H1 (cell line): ENCODE measurements around the gene PGAP3. TPM values are rescaled to one million over a fixed set of nuclear protein-coding genes. Genes with fewer than 3 reads are reported as not detected.

Experiments
- CTCF ChIA-PET: fragments of 300-600 bp; sonication (Branson Sonifier 250); formaldehyde crosslinking; loops from one replicate; lab custom pipeline; 2021; ENCODE audit not compliant: partially characterized antibody; lab: Charles Lee
- POLR2A ChIA-PET: fragments of 300-600 bp; sonication (Branson Sonifier 250); formaldehyde crosslinking; loops from one replicate; lab custom pipeline; 2021; ENCODE audit warnings: inconsistent platforms; ENCODE audit not compliant: partially characterized antibody; lab: Charles Lee
- DNase-seq, 2 experiments: peaks; one replicate each; pipeline versions ENCODE4 v3.0.0 to v3.0.0-alpha.2; 2010 to 2022; ENCODE audit warnings: low spot score in 2 of 2, low read depth in 1 of 2, mixed read lengths in 1 of 2
- FAIRE-seq: peaks from 2 replicates; lab custom pipeline; 2011; peaks lifted over from hg19 to GRCh38; lab: Jason Lieb, UNC
- H2AFZ ChIP-seq: 2 replicates; pipeline ENCODE4 v1.8.1; 2012; ENCODE audit warnings: low read length, inconsistent platforms
- H2AK5ac ChIP-seq: 2 replicates; pipeline ENCODE4 v1.6.1; 2013; ENCODE audit warnings: low read depth, low read length
- H2BK120ac ChIP-seq: replicated peaks from 2 replicates; pipeline ENCODE3; 2013; ENCODE audit warnings: low read depth, low read length, inconsistent platforms
- H2BK12ac ChIP-seq: 2 replicates; pipeline ENCODE4 v1.6.1; 2013; ENCODE audit warnings: low read depth, low read length
- H2BK15ac ChIP-seq: 2 replicates; pipeline ENCODE4 v1.6.1; 2013; ENCODE audit warnings: low read length
- H2BK20ac ChIP-seq: 2 replicates; pipeline ENCODE4 v1.6.1; 2013; ENCODE audit warnings: low read length
- H2BK5ac ChIP-seq: 2 replicates; pipeline ENCODE4 v1.6.1; 2013; ENCODE audit warnings: low read depth, low read length
- H3K14ac ChIP-seq: 2 replicates; pipeline ENCODE4 v1.6.1; 2013; ENCODE audit warnings: inconsistent platforms; ENCODE audit not compliant: insufficient read length
- H3K18ac ChIP-seq: 2 replicates; pipeline ENCODE4 v1.6.1; 2013; ENCODE audit warnings: low read length; ENCODE audit errors: extremely low read depth
- H3K23ac ChIP-seq: 2 replicates; pipeline ENCODE4 v1.6.1; 2013; ENCODE audit warnings: inconsistent platforms; ENCODE audit not compliant: insufficient read length
- H3K23me2 ChIP-seq: 2 replicates; pipeline ENCODE4 v1.6.1; 2013; ENCODE audit warnings: low read depth, low read length
- H3K27ac ChIP-seq: 2 replicates; pipeline ENCODE4 v1.6.1; 2011; ENCODE audit warnings: low read depth, low read length, inconsistent platforms
- H3K27me3 ChIP-seq, 4 experiments: replicated peaks in 1 of 4; 1 replicate in 1 of 4; 2 replicates in 3 of 4; pipeline versions ENCODE4 v1.6.1 to v1.8.1; 2011 to 2013; ENCODE audit warnings: low read length in 3 of 4, mild to moderate bottlenecking in 3 of 4, inconsistent platforms in 2 of 4, mixed read lengths in 2 of 4, moderate library complexity in 1 of 4; ENCODE audit not compliant: control insufficient read depth in 3 of 4, insufficient read depth in 3 of 4; ENCODE audit errors: extremely low read depth in 1 of 4
- H3K36me3 ChIP-seq, 4 experiments: 2 replicates each; pipeline versions ENCODE4 v1.6.1 to v1.8.1; 2011 to 2013; ENCODE audit warnings: mild to moderate bottlenecking in 4 of 4, low read length in 3 of 4, moderate library complexity in 2 of 4, control low read depth in 1 of 4, inconsistent platforms in 1 of 4; ENCODE audit not compliant: insufficient read depth in 4 of 4, control insufficient read depth in 2 of 4
- H3K4ac ChIP-seq: replicated peaks from 2 replicates; pipeline ENCODE3; 2013; ENCODE audit warnings: low read length, low read depth, mixed read lengths, inconsistent platforms; ENCODE audit not compliant: insufficient read length
- H3K4me1 ChIP-seq, 4 experiments: replicated peaks in 1 of 4; 1 replicate in 1 of 4; 2 replicates in 3 of 4; pipeline versions ENCODE4 v1.6.1 to v1.8.1; 2011 to 2013; ENCODE audit warnings: low read length in 3 of 4, inconsistent platforms in 2 of 4, mixed read lengths in 1 of 4; ENCODE audit not compliant: insufficient read depth in 4 of 4, control insufficient read depth in 3 of 4
- H3K4me2 ChIP-seq, 2 experiments: 2 replicates each; pipeline versions ENCODE4 v1.6.1 to v1.8.1; 2011 to 2013; ENCODE audit warnings: low read depth in 2 of 2, low read length in 2 of 2, control low read depth in 1 of 2, inconsistent platforms in 1 of 2, mild to moderate bottlenecking in 1 of 2; ENCODE audit not compliant: insufficient read depth in 1 of 2
- H3K4me3 ChIP-seq, 4 experiments: fragments of 200-600, 300-600 bp in 1 of 4; sonication (generic), shearing (Covaris generic), sonication (Bioruptor Twin) in 1 of 4; 2 replicates each; pipeline versions ENCODE4 v1.5.1 to v1.8.1; 2011 to 2016; ENCODE audit warnings: low read length in 4 of 4, low read depth in 3 of 4, control low read depth in 2 of 4, inconsistent platforms in 2 of 4, mild to moderate bottlenecking in 2 of 4, mixed read lengths in 1 of 4, moderate library complexity in 1 of 4; ENCODE audit not compliant: insufficient read depth in 2 of 4; ENCODE audit errors: extremely low read depth in 1 of 4
- H3K56ac ChIP-seq: replicated peaks from 2 replicates; pipeline ENCODE3; 2013; ENCODE audit warnings: low read depth, mild to moderate bottlenecking, mixed read lengths, low read length, inconsistent platforms; ENCODE audit not compliant: insufficient read length
- H3K79me1 ChIP-seq: 2 replicates; pipeline ENCODE4 v1.6.1; 2013; ENCODE audit warnings: low read depth, low read length, control low read depth
- H3K79me2 ChIP-seq, 2 experiments: 2 replicates each; pipeline versions ENCODE4 v1.6.1 to v1.8.1; 2012 to 2013; ENCODE audit warnings: low read length in 2 of 2, mild to moderate bottlenecking in 2 of 2, inconsistent platforms in 1 of 2; ENCODE audit not compliant: insufficient read depth in 2 of 2, control insufficient read depth in 1 of 2
- H3K9ac ChIP-seq, 4 experiments: replicated peaks in 1 of 4; 1 replicate in 1 of 4; 2 replicates in 3 of 4; pipeline versions ENCODE4 v1.6.1 to v1.8.1; 2011 to 2013; ENCODE audit warnings: low read depth in 3 of 4, low read length in 3 of 4, control low read depth in 2 of 4, mild to moderate bottlenecking in 2 of 4, moderate library complexity in 2 of 4, inconsistent platforms in 1 of 4; ENCODE audit errors: extremely low read depth in 1 of 4
- H3K9me3 ChIP-seq, 2 experiments: 2 replicates each; pipeline versions ENCODE4 v1.6.1 to v1.8.1; 2012 to 2013; ENCODE audit warnings: mild to moderate bottlenecking in 2 of 2, moderate library complexity in 2 of 2, control low read depth in 1 of 2, inconsistent platforms in 1 of 2, low read depth in 1 of 2, low read length in 1 of 2, mixed read lengths in 1 of 2; ENCODE audit not compliant: insufficient read depth in 2 of 2
- H4K20me1 ChIP-seq, 2 experiments: replicated peaks in 1 of 2; 2 replicates each; pipeline versions ENCODE3 to v1.8.1; 2011 to 2013; ENCODE audit warnings: inconsistent platforms in 2 of 2, low read length in 2 of 2, mild to moderate bottlenecking in 1 of 2; ENCODE audit not compliant: insufficient read depth in 2 of 2, control insufficient read depth in 1 of 2
- H4K5ac ChIP-seq: 2 replicates; pipeline ENCODE4 v1.6.1; 2013; ENCODE audit warnings: low read length, low read depth, mixed read lengths, inconsistent platforms; ENCODE audit not compliant: insufficient read length
- H4K8ac ChIP-seq: 2 replicates; pipeline ENCODE4 v1.8.0; 2013; ENCODE audit warnings: mild to moderate bottlenecking, moderate library complexity, low read length, inconsistent platforms; ENCODE audit not compliant: insufficient read depth; ENCODE audit errors: extremely low read depth
- H4K91ac ChIP-seq: replicated peaks from 2 replicates; pipeline ENCODE3; 2013; ENCODE audit warnings: low read length, mixed read lengths, inconsistent platforms; ENCODE audit not compliant: insufficient read length
- CBX8 ChIP-seq: fragments of 300-800, 300-1000 bp; sonication (generic); IDR thresholded peaks from 2 replicates; pipeline ENCODE4 v1.7.1; 2016; ENCODE audit warnings: low read depth, low read length, borderline replicate concordance
- JUN ChIP-seq: IDR thresholded peaks from 2 replicates; pipeline ENCODE4 v1.6.1; 2011; ENCODE audit warnings: low read depth, mild to moderate bottlenecking, improper control_type of control experiment, low read length
- KDM1A ChIP-seq: fragments of 200-600, 300-600 bp; sonication (generic); IDR thresholded peaks from 2 replicates; pipeline ENCODE4 v1.7.1; 2016; ENCODE audit warnings: mild to moderate bottlenecking, low read length, borderline replicate concordance
- WGBS, 2 experiments: shearing (Covaris generic) in 1 of 2; methylation state at CpG; one replicate each; pipeline versions ENCODE4 v1.1.6 to v1.1.7; 2013 to 2015; ENCODE audit warnings: low lambda C conversion rate in 2 of 2, mixed read lengths in 2 of 2, inconsistent platforms in 1 of 2, low coverage in 1 of 2, missing lambda C conversion rate in 1 of 2; ENCODE audit not compliant: insufficient replicate concordance in 2 of 2, insufficient coverage in 1 of 2, insufficient read length in 1 of 2; ENCODE audit errors: extremely low coverage in 1 of 2, missing lambda C conversion rate in 1 of 2; 5-methylcytosine and 5-hydroxymethylcytosine counted together
- polyA plus RNA-seq, 7 experiments: library from polyadenylated mRNA; depleted of rRNA in 3 of 7; stranded (reverse) in 5 of 7; unstranded in 2 of 7; fragments of >200 nt in 5 of 7; fragments of 200-250 nt in 2 of 7; gene quantifications; 1 replicate in 5 of 7; 2 replicates in 1 of 7; 4 replicates in 1 of 7; pipeline versions ENCODE4 v1.2.1 to v1.2.3, GENCODE V29; 2011 to 2013; ENCODE audit warnings: missing spikeins in 2 of 7, mixed read lengths in 2 of 7
- total RNA-seq: library from RNA; stranded (reverse); fragmentation: NEBNext Ultra II Directional; extraction: Animal tissue kit (Norgen Biotek cat#: 25700); gene quantifications from 2 replicates; pipeline ENCODE4 v1.2.1, GENCODE V29; 2021

The PGAP3 gene
- total and polyA plus RNA-seq, 2 of the 8 experiments (the other 6 are each of a cell fraction or from before 2014, with no cell fraction given) = 21.0 to 30.7 TPM

DNA sequence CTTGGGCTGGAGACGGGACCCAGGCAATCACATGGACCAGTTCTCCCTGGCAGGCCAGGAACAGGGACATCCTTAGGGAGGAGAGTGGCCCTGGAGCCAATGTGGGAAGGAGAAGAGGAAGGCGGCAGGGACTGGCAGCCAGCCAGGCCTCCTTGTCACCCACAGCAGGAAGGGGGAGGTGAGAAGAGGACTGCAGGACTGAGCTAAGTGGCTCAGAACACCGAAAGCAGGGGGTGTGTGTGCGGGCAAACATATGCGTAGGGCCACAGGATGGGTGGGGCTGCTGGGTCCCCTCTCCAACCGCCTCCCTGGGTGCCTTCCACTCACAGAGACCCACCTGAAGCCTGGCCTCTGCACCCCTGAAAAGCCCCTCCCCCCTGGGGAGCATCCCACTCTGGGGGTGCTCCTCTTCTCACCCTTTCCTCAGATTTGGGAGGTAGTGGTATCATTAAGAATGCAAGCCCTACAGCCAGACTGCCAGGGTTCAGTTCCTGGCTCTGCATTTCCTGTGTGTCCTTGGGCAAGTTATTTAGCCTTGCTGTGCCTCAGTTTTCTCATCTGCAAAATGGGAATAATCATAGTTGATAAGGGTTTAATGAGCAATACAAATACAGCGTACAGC is 11.5 kb downstream of the PGAP3 start:
- Histone ChIP-seq H2BK12ac (no peak overlapping the region), H2BK20ac (no peak overlapping the region), H3K79me1 (no peaks in the 10 kb centered on the region), H4K8ac (peak overlapping the region; percentile 41; the same call in 1 of the 2 replicates), H2BK5ac (no peak overlapping the region), H3K27ac (no peak overlapping the region), H3K36me3 (peaks cover 0 to 3% (median 1%) of the 10 kb centered on the region in 4 experiments; a peak in 4 of 8 replicates), H3K23me2 (no peaks in the 10 kb centered on the region), H3K4ac (no peak overlapping the region), H2AK5ac (peak overlapping the region; percentile 72; the same call in 1 of the 2 replicates), H3K79me2 (no peaks in the 10 kb centered on the region), H3K14ac (no peak overlapping the region), H3K4me2 (no peak overlapping the region), H3K27me3 (peaks cover 0 to 3% (median 0%) of the 10 kb centered on the region in 4 experiments; a peak in 1 of 7 replicates), H3K4me3 (no peak overlapping the region), H3K56ac (no peak overlapping the region), H3K18ac (no peak overlapping the region), H3K9me3 (no peaks in the 10 kb centered on the region), H4K91ac (no peak overlapping the region), H2BK120ac (no peak overlapping the region), H3K4me1 (peaks cover 0 to 15% (median 8%) of the 10 kb centered on the region in 4 experiments; a peak in 6 of 7 replicates), H4K5ac (no peak overlapping the region), H3K9ac (no peak overlapping the region), H3K23ac (no peak overlapping the region), H2BK15ac (no peak overlapping the region), H2AFZ (no peak overlapping the region), H4K20me1 (no peaks in the 10 kb centered on the region)
- no peak for DNase-seq
- ChIA-PET CTCF (interaction anchor here (0.6 to 52.4 kb wide), 6 partner anchors 6 to 77 kb away, joined by 3 to 1885 read pairs (median 7); partner anchors contain the start of genes PNMT, PPP1R1B, STARD3 and TCAP), POLR2A (interaction anchor here (0.7 to 38.1 kb wide), 4 partner anchors 1 to 69 kb away, joined by 3 to 708 read pairs (median 356); partner anchors contain the start of genes ERBB2, NEUROD2, PGAP3 and PNMT)
- 91% methylated on average over 7 of the region's 7 CpGs; no CpG with 5 or more reads in 1 of the 2 experiments for WGBS, 2 experiments
- no peak for FAIRE-seq
- TF ChIP-seq KDM1A (0 out of 2 replicates have a peak, but pooled peaks have one; percentile 14), CBX8 (no peak), JUN (no peak)
- TF ChIP-seq, all 59 proteins: peak for 1
